HCT116 (cell line): Measurements from ENCODE around the gene ACBD6.

ENCODE experiments used
- CEBPB ChIP-seq: IDR thresholded peaks from 2 replicates; pipeline ENCODE4 v1.6.1; 2012; ENCODE audit warnings: low read depth
- EZH2 ChIP-seq: fragments of 200-600 bp; sonication (generic); IDR thresholded peaks from 2 replicates; pipeline ENCODE4 v1.6.1; 2017; ENCODE audit warnings: antibody characterized with exemption, mixed run types
- POLR2A ChIP-seq: IDR thresholded peaks from 2 replicates; pipeline ENCODE4 v1.7.0; 2011; ENCODE audit warnings: borderline replicate concordance; ENCODE audit not compliant: insufficient read depth, insufficient read length; ENCODE audit errors: extremely low read depth
- POLR2AphosphoS5 ChIP-seq: IDR thresholded peaks from 2 replicates; pipeline ENCODE4 v1.6.1; 2011; ENCODE audit warnings: mild to moderate bottlenecking, low read depth, low read length, moderate library complexity
- SIN3A ChIP-seq: IDR thresholded peaks from 2 replicates; pipeline ENCODE4 v1.6.1; 2012; ENCODE audit warnings: low read depth
- SP1 ChIP-seq: IDR thresholded peaks from 2 replicates; pipeline ENCODE4 v1.6.1; 2012; ENCODE audit warnings: low read depth
- SRF ChIP-seq: IDR thresholded peaks from 2 replicates; pipeline ENCODE4 v1.6.1; 2012; ENCODE audit warnings: low read depth
- YY1 ChIP-seq: IDR thresholded peaks from 2 replicates; pipeline ENCODE4 v1.6.1; 2011; ENCODE audit warnings: low read length, low read depth, moderate library complexity, mild to moderate bottlenecking; ENCODE audit not compliant: insufficient replicate concordance; ENCODE audit errors: extremely low read depth
- TF ChIP-seq, protein P1 (sequence below), 3 experiments: fragments of 200-600 bp in 1 of 3; sonication (generic) in 1 of 3; IDR thresholded peaks in 2 of 3; conservative IDR thresholded peaks in 1 of 3; 2 replicates each; pipeline ENCODE4 v1.5.1; 2012 to 2017; ENCODE audit warnings: low read depth in 2 of 3, low read length in 2 of 3, antibody characterized with exemption in 1 of 3, borderline replicate concordance in 1 of 3, control low read depth in 1 of 3, mild to moderate bottlenecking in 1 of 3, mixed read lengths in 1 of 3, mixed run types in 1 of 3, moderate library complexity in 1 of 3; ENCODE audit not compliant: insufficient read depth in 1 of 3
- TF ChIP-seq, protein P2 (sequence below): IDR thresholded peaks from 2 replicates; pipeline ENCODE4 v1.6.1; 2012
- TF ChIP-seq, protein P3 (sequence below): IDR thresholded peaks from 2 replicates; pipeline ENCODE4 v1.6.1; 2012

DNA sequence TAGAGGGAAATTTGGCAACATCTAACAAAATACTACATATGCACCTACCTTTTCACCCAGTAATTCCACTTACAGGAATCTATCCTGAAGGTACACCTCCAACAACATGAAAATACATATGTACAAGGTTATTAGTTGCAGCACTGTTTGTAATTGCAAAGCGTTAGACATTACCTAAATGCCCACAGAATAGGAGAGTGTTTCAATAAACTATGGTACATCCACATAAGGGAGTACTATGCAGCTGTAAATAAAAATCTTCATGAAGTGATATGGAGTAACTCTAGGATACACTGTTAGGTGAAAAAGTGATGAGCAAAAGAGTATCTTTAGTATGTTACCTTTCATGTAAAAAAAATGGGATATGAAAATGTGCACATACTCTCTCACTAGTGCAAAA lies 126.1 kb downstream of the ACBD6 start:
- TF ChIP-seq, protein P1, sequence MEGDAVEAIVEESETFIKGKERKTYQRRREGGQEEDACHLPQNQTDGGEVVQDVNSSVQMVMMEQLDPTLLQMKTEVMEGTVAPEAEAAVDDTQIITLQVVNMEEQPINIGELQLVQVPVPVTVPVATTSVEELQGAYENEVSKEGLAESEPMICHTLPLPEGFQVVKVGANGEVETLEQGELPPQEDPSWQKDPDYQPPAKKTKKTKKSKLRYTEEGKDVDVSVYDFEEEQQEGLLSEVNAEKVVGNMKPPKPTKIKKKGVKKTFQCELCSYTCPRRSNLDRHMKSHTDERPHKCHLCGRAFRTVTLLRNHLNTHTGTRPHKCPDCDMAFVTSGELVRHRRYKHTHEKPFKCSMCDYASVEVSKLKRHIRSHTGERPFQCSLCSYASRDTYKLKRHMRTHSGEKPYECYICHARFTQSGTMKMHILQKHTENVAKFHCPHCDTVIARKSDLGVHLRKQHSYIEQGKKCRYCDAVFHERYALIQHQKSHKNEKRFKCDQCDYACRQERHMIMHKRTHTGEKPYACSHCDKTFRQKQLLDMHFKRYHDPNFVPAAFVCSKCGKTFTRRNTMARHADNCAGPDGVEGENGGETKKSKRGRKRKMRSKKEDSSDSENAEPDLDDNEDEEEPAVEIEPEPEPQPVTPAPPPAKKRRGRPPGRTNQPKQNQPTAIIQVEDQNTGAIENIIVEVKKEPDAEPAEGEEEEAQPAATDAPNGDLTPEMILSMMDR (IDR thresholded peaks at IDR 0.05 in 2 of 3, conservative IDR thresholded peaks at IDR 0.05 in 1 of 3; ENCODE audit: borderline replicate concordance in 1 of 3, insufficient read depth in 1 of 3, low read depth in 2 of 3, low read length in 2 of 3), result no peak
- TF ChIP-seq EZH2 (no peak), POLR2A (no peak), POLR2AphosphoS5 (no peak), YY1 (no peak), SIN3A (no peak), SP1 (no peak), CEBPB (no peak), SRF (no peak)
- TF ChIP-seq, protein P2, sequence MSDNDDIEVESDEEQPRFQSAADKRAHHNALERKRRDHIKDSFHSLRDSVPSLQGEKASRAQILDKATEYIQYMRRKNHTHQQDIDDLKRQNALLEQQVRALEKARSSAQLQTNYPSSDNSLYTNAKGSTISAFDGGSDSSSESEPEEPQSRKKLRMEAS, result no peak
- TF ChIP-seq, protein P3, sequence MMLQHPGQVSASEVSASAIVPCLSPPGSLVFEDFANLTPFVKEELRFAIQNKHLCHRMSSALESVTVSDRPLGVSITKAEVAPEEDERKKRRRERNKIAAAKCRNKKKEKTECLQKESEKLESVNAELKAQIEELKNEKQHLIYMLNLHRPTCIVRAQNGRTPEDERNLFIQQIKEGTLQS, result no peak
